Measurements from ENCODE around the gene RPL37.
"Not testable (repeated sequence)": the region's sequence is repeated elsewhere in the genome, so short reads cannot be mapped to it uniquely, and the experiment has no call there.

Gene RPL37

GRCh38 chr5:40791715-40792139 lies 43.3 kb downstream of the RPL37 start:
- Mint-ChIP-seq H3K27me3 (no peaks in the 10 kb centered on the region), H3K4me3 (no peak overlapping the region), H3K9me3 (peaks cover 0 to 6% of the 10 kb centered on the region in 2 donors), H3K27ac (no peak overlapping the region), H3K4me1 (peaks cover 55% of the 10 kb centered on the region)
- ATAC-seq (no peak), DNase-seq (no peak)

- ATAC-seq (no peak), DNase-seq (no peak)
- Mint-ChIP-seq H3K27ac (peak overlapping the region; percentile 22 to 30), H3K4me1 (peaks cover 55% of the 10 kb centered on the region), H3K4me3 (peak overlapping the region in 1 of 2 donors; percentile 12), H3K9me3 (peaks cover 0 to 6% of the 10 kb centered on the region in 2 donors), H3K27me3 (no peaks in the 10 kb centered on the region)
These were observed 44.0 kb downstream of the RPL37 start for GRCh38 chr5:40790947-40791593.

- not testable (repeated sequence) for DNase-seq, H3K27ac Mint-ChIP-seq, H3K9me3 Mint-ChIP-seq, H3K27me3 Mint-ChIP-seq, H3K4me3 Mint-ChIP-seq, ATAC-seq
- H3K4me1 Mint-ChIP-seq: peaks cover 57% of the 10 kb centered on the region
These were observed 46.1 kb downstream of the RPL37 start for GRCh38 chr5:40788941-40789340.

GRCh38 chr5:40787986-40788385 lies 47.0 kb downstream of the RPL37 start:
- H3K27ac Mint-ChIP-seq: peak overlapping the region in 1 of 2 donors; percentile 24
- no peak for ATAC-seq

GRCh38 chr5:40786664-40787063 lies 48.4 kb downstream of the RPL37 start:
- H3K27me3 Mint-ChIP-seq, H3K27ac Mint-ChIP-seq, DNase-seq, H3K9me3 Mint-ChIP-seq, ATAC-seq, H3K4me3 Mint-ChIP-seq: not testable (repeated sequence)
- H3K4me1 Mint-ChIP-seq: peaks cover 55% of the 10 kb centered on the region

More at GRCh38 chr5:40787986-40788385, 47.0 kb downstream of the RPL37 start:
- Mint-ChIP-seq H3K4me3 (no peak overlapping the region), H3K27me3 (no peaks in the 10 kb centered on the region), H3K4me1 (peaks cover 49% of the 10 kb centered on the region), H3K9me3 (peaks cover 0 to 6% of the 10 kb centered on the region in 2 donors)
- no peak for DNase-seq

GRCh38 chr5:40784916-40785315 lies 50.1 kb downstream of the RPL37 start:
- H3K27me3 Mint-ChIP-seq: no peaks in the 10 kb centered on the region
- no peak overlapping the region for H3K27ac Mint-ChIP-seq

GRCh38 chr5:40784027-40784653 lies 50.9 kb downstream of the RPL37 start:
- H3K27me3 Mint-ChIP-seq: no peaks in the 10 kb centered on the region
- peaks cover 0 to 6% of the 10 kb centered on the region in 2 donors for H3K9me3 Mint-ChIP-seq
- no peak overlapping the region for H3K4me3 Mint-ChIP-seq
- DNase-seq (no peak), ATAC-seq (no peak)
- H3K4me1 Mint-ChIP-seq: peaks cover 52% of the 10 kb centered on the region
- H3K27ac Mint-ChIP-seq: no peak overlapping the region

More at GRCh38 chr5:40784916-40785315, 50.1 kb downstream of the RPL37 start:
- no peak overlapping the region for H3K4me3 Mint-ChIP-seq
- no peak for ATAC-seq
- peaks cover 55% of the 10 kb centered on the region for H3K4me1 Mint-ChIP-seq
- H3K9me3 Mint-ChIP-seq: peaks cover 0 to 6% of the 10 kb centered on the region in 2 donors
- no peak for DNase-seq

- Mint-ChIP-seq H3K4me3 (no peak overlapping the region), H3K27ac (no peak overlapping the region), H3K27me3 (no peaks in the 10 kb centered on the region), H3K4me1 (peaks cover 46% of the 10 kb centered on the region), H3K9me3 (no peaks in the 10 kb centered on the region)
- no peak for DNase-seq
- ATAC-seq: no peak
These were observed 53.1 kb downstream of the RPL37 start for GRCh38 chr5:40781843-40782409.

GRCh38 chr5:40780858-40781257 lies 54.2 kb downstream of the RPL37 start:
- H3K27me3 Mint-ChIP-seq: no peaks in the 10 kb centered on the region

GRCh38 chr5:40780199-40780598 lies 54.8 kb downstream of the RPL37 start:
- H3K27ac Mint-ChIP-seq: no peak overlapping the region
- no peak overlapping the region for H3K4me3 Mint-ChIP-seq
- no peaks in the 10 kb centered on the region for H3K9me3 Mint-ChIP-seq
- ATAC-seq (no peak), DNase-seq (no peak)
- no peaks in the 10 kb centered on the region for H3K27me3 Mint-ChIP-seq
- H3K4me1 Mint-ChIP-seq: peaks cover 43% of the 10 kb centered on the region

More at GRCh38 chr5:40780858-40781257, 54.2 kb downstream of the RPL37 start:
- H3K27ac Mint-ChIP-seq: peak overlapping the region in 1 of 2 donors; percentile 7
- H3K4me1 Mint-ChIP-seq: peaks cover 48% of the 10 kb centered on the region
- DNase-seq (no peak), ATAC-seq (no peak)
- H3K9me3 Mint-ChIP-seq: no peaks in the 10 kb centered on the region
- no peak overlapping the region for H3K4me3 Mint-ChIP-seq

GRCh38 chr5:40779561-40779960 lies 55.5 kb downstream of the RPL37 start:
- no peaks in the 10 kb centered on the region for H3K9me3 Mint-ChIP-seq
- ATAC-seq (no peak), DNase-seq (no peak)
- peaks cover 40% of the 10 kb centered on the region for H3K4me1 Mint-ChIP-seq
- H3K27me3 Mint-ChIP-seq: no peaks in the 10 kb centered on the region
- no peak overlapping the region for H3K4me3 Mint-ChIP-seq
- H3K27ac Mint-ChIP-seq: no peak overlapping the region

- H3K4me1 Mint-ChIP-seq: peaks cover 32% of the 10 kb centered on the region
- H3K27ac Mint-ChIP-seq: no peak overlapping the region
- no peak for DNase-seq
These were observed 56.9 kb downstream of the RPL37 start for GRCh38 chr5:40778133-40778532.

GRCh38 chr5:40776658-40776977 lies 58.4 kb downstream of the RPL37 start:
- Mint-ChIP-seq H3K27ac (no peak overlapping the region), H3K4me1 (peaks cover 25% of the 10 kb centered on the region), H3K27me3 (no peaks in the 10 kb centered on the region), H3K4me3 (no peak overlapping the region), H3K9me3 (no peaks in the 10 kb centered on the region)
- no peak for DNase-seq
- ATAC-seq: no peak

More at GRCh38 chr5:40778133-40778532, 56.9 kb downstream of the RPL37 start:
- Mint-ChIP-seq H3K4me3 (no peak overlapping the region), H3K9me3 (no peaks in the 10 kb centered on the region), H3K27me3 (no peaks in the 10 kb centered on the region)
- ATAC-seq: no peak

GRCh38 chr5:40775846-40776657 lies 59.0 kb downstream of the RPL37 start:
- no peak overlapping the region for H3K4me3 Mint-ChIP-seq
- no peaks in the 10 kb centered on the region for H3K9me3 Mint-ChIP-seq
- no peaks in the 10 kb centered on the region for H3K27me3 Mint-ChIP-seq
- peaks cover 21% of the 10 kb centered on the region for H3K4me1 Mint-ChIP-seq
- ATAC-seq (no peak), DNase-seq (no peak)
- peak overlapping the region in 1 of 2 donors; percentile 38 for H3K27ac Mint-ChIP-seq

Measured in stimulated activated naive CD8-positive, alpha-beta T cell treated with anti-CD3 and anti-CD28 coated beads, Interleukin-15, amount 100 ng/mL, for 72 hours (primary cell).